ENCODE data around the gene FAXC. TPM values are rescaled to one million over a fixed set of nuclear protein-coding genes. Genes with fewer than 3 reads are reported as not detected.
A peak's percentile ranks its signal among the peaks of the same experiment; 100 is the strongest.

FAXC gene
- total RNA-seq, 1 experiment from 2014 or later = not detected

DNA sequence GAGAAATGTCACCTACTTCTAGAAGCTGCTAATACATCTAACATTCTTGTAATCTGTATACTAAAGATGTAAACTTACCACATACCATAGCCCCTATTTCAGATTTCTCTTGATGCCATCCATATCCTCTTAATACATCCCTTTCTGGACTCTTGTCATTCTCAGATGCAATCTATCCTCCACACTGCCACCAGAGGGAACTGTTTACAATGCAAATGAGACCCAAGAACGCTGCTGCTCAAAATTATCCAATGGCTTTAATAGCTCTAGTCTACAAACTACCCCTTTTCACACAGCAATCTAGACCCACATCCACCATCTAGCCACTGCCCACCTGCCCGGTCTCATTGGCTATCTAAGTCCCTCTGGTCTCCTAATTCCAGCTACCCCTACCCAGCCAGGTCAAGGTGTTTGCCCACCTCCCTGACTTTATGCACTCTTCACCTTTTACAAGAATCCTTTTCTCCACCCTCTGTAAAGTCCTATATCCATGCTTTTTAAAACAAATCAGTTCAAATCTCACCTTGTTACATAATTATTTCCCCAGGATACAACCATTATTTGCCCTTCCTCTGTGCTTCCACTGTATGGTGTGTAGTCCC, 14.8 kb downstream of the FAXC start:
- H3K4me3 ChIP-seq (ENCODE audit: low read length) = no peak overlapping the region; the same call in 1 of the 2 replicates
- peak overlapping the region; percentile 41 for H3K4me2 ChIP-seq (ENCODE audit: low read depth, low read length, poor library complexity, severe bottlenecking)

DNA sequence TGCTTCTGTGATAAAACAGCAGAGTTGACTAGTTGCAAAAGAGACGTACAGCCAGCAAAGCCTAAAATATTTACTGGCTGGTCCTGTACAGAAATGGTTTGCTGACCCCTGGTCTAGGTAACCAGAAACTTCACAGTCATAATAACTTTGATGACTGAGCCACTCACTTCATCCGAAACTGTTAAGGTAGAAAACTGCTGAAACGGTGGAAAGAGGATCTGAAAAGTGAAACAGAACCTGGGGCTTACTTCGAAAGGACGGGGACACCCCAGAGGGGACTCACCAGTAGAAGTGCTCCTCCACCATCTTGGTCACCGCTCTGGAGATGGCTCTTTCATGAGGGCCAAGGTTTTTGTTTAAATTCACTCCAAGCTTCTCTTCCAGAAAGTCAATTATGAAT, 16.4 kb downstream of the FAXC start:
- Histone ChIP-seq H3K4me3 (ENCODE audit: low read length) (no peak overlapping the region), H3K4me1 (ENCODE audit: low read length) (peaks cover 16% of the 10 kb centered on the region), H3K4me2 (ENCODE audit: low read depth, low read length, poor library complexity, severe bottlenecking) (no peak overlapping the region), H3K27me3 (ENCODE audit: low read length) (no peaks in the 10 kb centered on the region), H3K36me3 (ENCODE audit: insufficient read depth, low read length) (no peaks in the 10 kb centered on the region), H3K79me2 (ENCODE audit: low read length) (no peaks in the 10 kb centered on the region), H3K9ac (ENCODE audit: low read length) (no peak overlapping the region), H4K20me1 (ENCODE audit: insufficient read depth, low read depth, low read length) (no peaks in the 10 kb centered on the region), H3K9me2 (replicated peaks; ENCODE audit: insufficient read depth, low read length) (no peaks in the 10 kb centered on the region), H3K27ac (ENCODE audit: low read length) (no peak overlapping the region), H3K9me3 (ENCODE audit: low read length) (no peaks in the 10 kb centered on the region), H2AFZ (ENCODE audit: low read length) (peak overlapping the region; percentile 84; the same call in 1 of the 2 replicates)
- no peak for DNase-seq

More for the DNA sequence above, 14.8 kb downstream of the FAXC start:
- Histone ChIP-seq H3K4me1 (ENCODE audit: low read length) (peaks cover 16% of the 10 kb centered on the region), H3K36me3 (ENCODE audit: insufficient read depth, low read length) (no peaks in the 10 kb centered on the region), H3K27me3 (ENCODE audit: low read length) (no peaks in the 10 kb centered on the region), H3K27ac (ENCODE audit: low read length) (no peak overlapping the region), H2AFZ (ENCODE audit: low read length) (peak overlapping the region; percentile 45; the same call in 1 of the 2 replicates), H4K20me1 (ENCODE audit: insufficient read depth, low read depth, low read length) (no peaks in the 10 kb centered on the region), H3K79me2 (ENCODE audit: low read length) (no peaks in the 10 kb centered on the region), H3K9ac (ENCODE audit: low read length) (0 out of 2 replicates have a peak overlapping the region, but pooled peaks have one; percentile 25), H3K9me2 (replicated peaks; ENCODE audit: insufficient read depth, low read length) (no peaks in the 10 kb centered on the region), H3K9me3 (ENCODE audit: low read length) (no peaks in the 10 kb centered on the region)
- DNase-seq = peak; percentile 82

DNA sequence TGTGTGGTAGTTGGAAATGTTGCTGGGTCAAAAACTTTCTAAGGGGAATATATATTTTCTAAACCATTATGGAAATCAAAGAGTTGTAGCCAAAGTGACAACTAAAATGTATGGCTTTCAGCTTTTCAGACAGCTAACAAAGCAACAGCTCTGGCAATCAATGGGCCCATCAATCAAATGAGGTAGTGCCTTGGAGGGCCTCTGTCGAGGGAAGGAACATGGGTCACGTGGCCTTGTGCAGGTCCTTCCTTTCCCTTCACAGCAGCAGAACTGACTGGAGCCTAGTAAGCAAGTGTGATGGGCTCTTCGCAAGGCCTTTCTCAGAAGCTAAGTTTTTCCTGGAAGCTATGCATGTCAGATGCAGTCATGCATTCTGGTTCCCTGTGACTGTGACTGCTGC, 17.9 kb downstream of the FAXC start:
- no peak overlapping the region for H3K4me2 ChIP-seq (ENCODE audit: low read depth, low read length, poor library complexity, severe bottlenecking)
- no peak overlapping the region for H3K27ac ChIP-seq (ENCODE audit: low read length)
- H3K79me2 ChIP-seq (ENCODE audit: low read length) = no peaks in the 10 kb centered on the region
- no peak for DNase-seq
- H3K9me2 ChIP-seq (replicated peaks; ENCODE audit: insufficient read depth, low read length) = no peaks in the 10 kb centered on the region
- no peaks in the 10 kb centered on the region for H3K36me3 ChIP-seq (ENCODE audit: insufficient read depth, low read length)
- no peak overlapping the region for H3K9ac ChIP-seq (ENCODE audit: low read length)
- H2AFZ ChIP-seq (ENCODE audit: low read length) = no peak overlapping the region
- H3K4me3 ChIP-seq (ENCODE audit: low read length) = no peak overlapping the region
- no peaks in the 10 kb centered on the region for H4K20me1 ChIP-seq (ENCODE audit: insufficient read depth, low read depth, low read length)
- no peaks in the 10 kb centered on the region for H3K27me3 ChIP-seq (ENCODE audit: low read length)
- peaks cover 16% of the 10 kb centered on the region for H3K4me1 ChIP-seq (ENCODE audit: low read length)
- no peaks in the 10 kb centered on the region for H3K9me3 ChIP-seq (ENCODE audit: low read length)

DNA sequence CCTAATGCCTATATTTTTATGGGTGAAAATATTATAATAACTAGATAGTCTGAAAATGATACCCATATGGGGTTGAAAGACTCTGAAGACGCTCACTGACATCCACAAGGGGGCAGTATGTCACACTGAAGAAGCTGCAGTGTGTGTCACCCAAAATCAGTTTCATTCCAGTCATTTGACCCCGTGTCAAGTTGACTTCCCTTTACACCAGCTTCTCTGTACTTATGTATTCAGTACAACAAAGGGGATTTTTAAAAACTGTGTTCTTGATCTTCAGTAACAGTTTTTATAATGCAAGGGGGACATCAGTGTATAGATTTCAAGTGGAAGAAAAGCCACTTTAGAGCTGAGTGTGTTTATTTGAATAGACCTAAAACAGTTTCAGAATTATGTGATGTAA, 19.3 kb downstream of the FAXC start:
- H3K27me3 ChIP-seq (ENCODE audit: low read length) = no peaks in the 10 kb centered on the region
- H3K27ac ChIP-seq (ENCODE audit: low read length) = no peak overlapping the region
- peak; percentile 92 for DNase-seq
- no peak overlapping the region for H3K9ac ChIP-seq (ENCODE audit: low read length)
- H4K20me1 ChIP-seq (ENCODE audit: insufficient read depth, low read depth, low read length) = no peaks in the 10 kb centered on the region
- no peaks in the 10 kb centered on the region for H3K9me3 ChIP-seq (ENCODE audit: low read length)
- H3K36me3 ChIP-seq (ENCODE audit: insufficient read depth, low read length) = no peaks in the 10 kb centered on the region
- H3K4me2 ChIP-seq (ENCODE audit: low read depth, low read length, poor library complexity, severe bottlenecking) = peak overlapping the region; percentile 49
- no peak overlapping the region for H3K4me3 ChIP-seq (ENCODE audit: low read length)
- peak overlapping the region; percentile 19; the same call in 1 of the 2 replicates for H2AFZ ChIP-seq (ENCODE audit: low read length)
- H3K79me2 ChIP-seq (ENCODE audit: low read length) = no peaks in the 10 kb centered on the region
- H3K9me2 ChIP-seq (replicated peaks; ENCODE audit: insufficient read depth, low read length) = no peaks in the 10 kb centered on the region
- peaks cover 16% of the 10 kb centered on the region for H3K4me1 ChIP-seq (ENCODE audit: low read length)

DNA sequence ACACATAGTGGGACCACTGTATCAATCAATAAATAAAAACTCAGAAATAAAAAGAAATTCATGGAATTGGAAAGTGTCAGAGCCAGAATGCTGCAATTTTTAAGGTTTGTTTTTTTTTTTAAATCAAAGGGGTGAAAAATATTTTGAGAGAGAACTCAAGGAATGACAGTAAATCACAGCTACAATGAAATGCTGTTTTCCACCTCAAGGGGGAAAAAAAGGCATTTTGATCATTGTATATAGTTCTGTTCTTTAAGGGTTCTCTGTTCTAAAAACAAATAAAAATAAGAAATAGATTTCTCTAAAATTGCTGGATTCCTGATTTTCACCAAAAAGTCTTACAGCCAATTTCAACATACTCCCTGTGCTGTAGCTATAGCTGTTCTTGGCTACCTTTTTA, 24.5 kb downstream of the FAXC start:
- Histone ChIP-seq H3K79me2 (ENCODE audit: low read length) (no peaks in the 10 kb centered on the region), H3K27ac (ENCODE audit: low read length) (no peak overlapping the region), H3K4me1 (ENCODE audit: low read length) (no peaks in the 10 kb centered on the region), H3K9me3 (ENCODE audit: low read length) (no peaks in the 10 kb centered on the region), H3K9ac (ENCODE audit: low read length) (no peak overlapping the region), H2AFZ (ENCODE audit: low read length) (no peak overlapping the region), H4K20me1 (ENCODE audit: insufficient read depth, low read depth, low read length) (no peaks in the 10 kb centered on the region), H3K36me3 (ENCODE audit: insufficient read depth, low read length) (no peaks in the 10 kb centered on the region), H3K9me2 (replicated peaks; ENCODE audit: insufficient read depth, low read length) (no peaks in the 10 kb centered on the region), H3K4me2 (ENCODE audit: low read depth, low read length, poor library complexity, severe bottlenecking) (no peak overlapping the region), H3K4me3 (ENCODE audit: low read length) (no peak overlapping the region), H3K27me3 (ENCODE audit: low read length) (no peaks in the 10 kb centered on the region)
- DNase-seq = no peak

DNA sequence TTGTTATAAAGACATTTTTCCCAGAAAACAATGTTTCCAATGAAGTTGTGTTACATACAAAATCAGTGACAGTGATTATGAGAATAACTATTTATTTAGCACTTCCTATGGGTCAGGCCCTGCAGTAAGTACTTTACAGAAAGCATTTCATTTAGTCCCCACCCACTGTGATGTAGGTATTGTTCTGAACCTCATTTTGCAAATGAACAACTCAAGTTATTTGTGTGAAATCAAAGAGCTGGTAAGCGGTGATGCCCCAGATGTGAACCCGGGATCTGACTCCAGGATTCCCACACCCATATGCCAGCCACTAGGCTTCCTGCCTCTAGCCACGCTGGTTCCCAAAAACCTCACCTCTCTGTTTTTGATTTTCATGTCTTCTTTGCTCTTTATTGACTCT, 30.9 kb downstream of the FAXC start:
- Histone ChIP-seq H2AFZ (ENCODE audit: low read length) (no peak overlapping the region), H3K9ac (ENCODE audit: low read length) (no peak overlapping the region), H3K27ac (ENCODE audit: low read length) (no peak overlapping the region), H3K4me1 (ENCODE audit: low read length) (no peaks in the 10 kb centered on the region), H3K4me3 (ENCODE audit: low read length) (no peak overlapping the region), H3K9me3 (ENCODE audit: low read length) (no peaks in the 10 kb centered on the region), H3K9me2 (replicated peaks; ENCODE audit: insufficient read depth, low read length) (no peaks in the 10 kb centered on the region), H4K20me1 (ENCODE audit: insufficient read depth, low read depth, low read length) (no peaks in the 10 kb centered on the region), H3K27me3 (ENCODE audit: low read length) (no peaks in the 10 kb centered on the region), H3K79me2 (ENCODE audit: low read length) (no peaks in the 10 kb centered on the region), H3K36me3 (ENCODE audit: insufficient read depth, low read length) (no peaks in the 10 kb centered on the region), H3K4me2 (ENCODE audit: low read depth, low read length, poor library complexity, severe bottlenecking) (no peak overlapping the region)
- no peak for DNase-seq

DNA sequence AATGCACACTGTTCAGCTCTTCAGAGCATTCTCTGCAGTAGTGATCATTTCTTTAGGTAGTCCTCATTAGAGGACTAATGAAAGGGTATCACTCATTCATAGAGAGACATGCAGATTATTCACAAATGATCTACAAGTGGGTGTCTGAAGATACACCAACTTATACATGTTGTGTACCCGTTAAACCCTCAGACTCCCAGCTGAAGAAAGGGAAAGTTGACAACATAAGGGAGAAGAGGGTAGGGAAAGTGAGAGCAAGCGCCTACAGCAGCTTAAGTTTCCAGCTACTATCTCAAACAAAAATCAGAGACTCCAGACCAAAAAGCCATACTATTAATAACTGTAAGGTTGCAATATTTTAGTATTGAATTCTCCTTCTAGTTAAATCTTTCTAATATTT, 37.1 kb downstream of the FAXC start:
- Histone ChIP-seq H3K9ac (ENCODE audit: low read length) (no peak overlapping the region), H3K4me2 (ENCODE audit: low read depth, low read length, poor library complexity, severe bottlenecking) (no peak overlapping the region), H3K27me3 (ENCODE audit: low read length) (no peaks in the 10 kb centered on the region), H3K79me2 (ENCODE audit: low read length) (no peaks in the 10 kb centered on the region), H4K20me1 (ENCODE audit: insufficient read depth, low read depth, low read length) (no peaks in the 10 kb centered on the region), H3K9me2 (replicated peaks; ENCODE audit: insufficient read depth, low read length) (no peaks in the 10 kb centered on the region), H3K4me3 (ENCODE audit: low read length) (no peak overlapping the region), H3K27ac (ENCODE audit: low read length) (no peak overlapping the region), H2AFZ (ENCODE audit: low read length) (no peak overlapping the region), H3K36me3 (ENCODE audit: insufficient read depth, low read length) (no peaks in the 10 kb centered on the region), H3K4me1 (ENCODE audit: low read length) (no peaks in the 10 kb centered on the region), H3K9me3 (ENCODE audit: low read length) (no peaks in the 10 kb centered on the region)
- DNase-seq = no peak

DNA sequence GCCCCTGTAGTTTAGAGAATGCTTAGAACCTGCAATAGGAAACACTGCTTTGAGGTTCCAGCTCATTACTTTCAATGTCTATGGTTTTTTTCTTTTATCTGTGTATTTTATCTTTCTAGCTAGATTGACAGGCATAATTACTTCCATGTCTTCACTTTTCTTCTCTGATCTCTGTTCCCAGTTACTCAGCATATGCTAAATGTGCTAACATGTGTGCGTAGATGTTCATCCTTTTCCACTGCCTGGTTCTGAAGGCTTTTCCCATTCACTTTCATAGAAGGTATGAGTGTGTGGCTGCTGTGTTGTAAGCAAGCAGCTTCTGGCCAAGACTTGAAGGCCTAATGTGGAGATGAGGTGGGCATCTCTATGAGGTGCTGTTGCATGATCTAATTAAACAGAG, 38.9 kb downstream of the FAXC start:
- Histone ChIP-seq H3K9me3 (ENCODE audit: low read length) (no peaks in the 10 kb centered on the region), H3K27ac (ENCODE audit: low read length) (no peak overlapping the region), H3K4me3 (ENCODE audit: low read length) (no peak overlapping the region), H2AFZ (ENCODE audit: low read length) (no peak overlapping the region), H3K27me3 (ENCODE audit: low read length) (no peaks in the 10 kb centered on the region), H4K20me1 (ENCODE audit: insufficient read depth, low read depth, low read length) (no peaks in the 10 kb centered on the region), H3K4me1 (ENCODE audit: low read length) (no peaks in the 10 kb centered on the region), H3K4me2 (ENCODE audit: low read depth, low read length, poor library complexity, severe bottlenecking) (no peak overlapping the region), H3K9me2 (replicated peaks; ENCODE audit: insufficient read depth, low read length) (no peaks in the 10 kb centered on the region), H3K9ac (ENCODE audit: low read length) (no peak overlapping the region), H3K36me3 (ENCODE audit: insufficient read depth, low read length) (no peaks in the 10 kb centered on the region), H3K79me2 (ENCODE audit: low read length) (no peaks in the 10 kb centered on the region)
- no peak for DNase-seq

Data from Karpas-422 (cell line).